AG10803 (cell line): Measurements from ENCODE around the gene FBXL19.

Source experiments
- DNase-seq: peaks from one replicate; pipeline ENCODE4 v3.0.0; 2010; ENCODE audit warnings: low read depth
- H3K4me3 ChIP-seq: 2 replicates; pipeline ENCODE4 v1.5.1; 2011; ENCODE audit warnings: mild to moderate bottlenecking, low read length, control low read depth
- TF ChIP-seq, protein P1 (sequence below): conservative IDR thresholded peaks from 2 replicates; pipeline ENCODE4 v1.5.1; 2011; ENCODE audit warnings: mild to moderate bottlenecking, low read length, control low read depth, inconsistent platforms

Gene FBXL19

GRCh38 chr16:30954993-30955392 is 31.6 kb downstream of the FBXL19 start:
- DNase-seq, result no peak
- H3K4me3 ChIP-seq, result no peak overlapping the region
- TF ChIP-seq, protein P1, sequence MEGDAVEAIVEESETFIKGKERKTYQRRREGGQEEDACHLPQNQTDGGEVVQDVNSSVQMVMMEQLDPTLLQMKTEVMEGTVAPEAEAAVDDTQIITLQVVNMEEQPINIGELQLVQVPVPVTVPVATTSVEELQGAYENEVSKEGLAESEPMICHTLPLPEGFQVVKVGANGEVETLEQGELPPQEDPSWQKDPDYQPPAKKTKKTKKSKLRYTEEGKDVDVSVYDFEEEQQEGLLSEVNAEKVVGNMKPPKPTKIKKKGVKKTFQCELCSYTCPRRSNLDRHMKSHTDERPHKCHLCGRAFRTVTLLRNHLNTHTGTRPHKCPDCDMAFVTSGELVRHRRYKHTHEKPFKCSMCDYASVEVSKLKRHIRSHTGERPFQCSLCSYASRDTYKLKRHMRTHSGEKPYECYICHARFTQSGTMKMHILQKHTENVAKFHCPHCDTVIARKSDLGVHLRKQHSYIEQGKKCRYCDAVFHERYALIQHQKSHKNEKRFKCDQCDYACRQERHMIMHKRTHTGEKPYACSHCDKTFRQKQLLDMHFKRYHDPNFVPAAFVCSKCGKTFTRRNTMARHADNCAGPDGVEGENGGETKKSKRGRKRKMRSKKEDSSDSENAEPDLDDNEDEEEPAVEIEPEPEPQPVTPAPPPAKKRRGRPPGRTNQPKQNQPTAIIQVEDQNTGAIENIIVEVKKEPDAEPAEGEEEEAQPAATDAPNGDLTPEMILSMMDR, result no peak

GRCh38 chr16:30956601-30957455 is 33.5 kb downstream of the FBXL19 start:
- DNase-seq, result peak; percentile 78
- TF ChIP-seq, protein P1, result peak; percentile 42

DNA sequence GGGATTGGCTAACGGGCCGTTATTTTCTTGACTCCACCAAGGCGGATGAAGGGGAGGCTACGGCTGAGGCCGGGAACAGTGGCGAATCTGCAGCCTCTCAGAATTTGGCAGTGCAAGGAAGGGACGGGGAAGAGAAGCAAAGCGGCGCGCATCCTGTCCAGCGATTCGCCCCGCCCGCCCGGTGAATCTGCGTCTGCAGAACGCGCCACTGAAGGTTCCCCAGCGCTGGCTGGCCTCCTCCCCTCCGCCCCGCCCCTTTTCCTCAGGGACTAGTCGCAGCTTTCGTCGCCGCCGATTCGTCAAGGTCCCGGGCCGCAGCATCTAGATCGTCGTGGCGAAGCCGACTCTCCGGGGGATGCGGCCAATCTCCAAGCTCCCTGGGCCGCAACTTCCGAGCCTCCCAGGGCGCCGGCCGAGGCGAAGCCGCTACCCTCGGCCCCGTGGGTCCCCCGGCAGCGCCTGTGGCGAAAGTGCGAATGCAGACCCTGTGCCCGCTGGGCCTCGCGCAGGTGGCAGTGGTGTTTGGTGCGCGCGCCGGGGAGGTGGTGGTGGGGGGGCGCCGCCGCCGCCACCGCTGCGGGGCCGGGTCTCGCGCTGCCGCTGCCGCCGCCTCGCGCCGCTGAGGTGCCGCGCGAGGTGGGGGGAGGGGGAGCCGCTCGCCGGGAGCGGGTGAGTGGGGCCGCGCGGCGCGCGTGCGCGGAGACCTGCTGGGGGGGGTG is 34.2 kb downstream of the FBXL19 start, which contains the start of gene SETD1A:
Gene SETD1A (plus strand): TSS at position 299 of the 719 bp plus-strand sequence. CDS start 978 bp downstream, outside the sequence.
- peak; percentile 96 for DNase-seq
- H3K4me3 ChIP-seq, result peak within 1 kb of the TSS; percentile 87
- TF ChIP-seq, protein P1, result no peak

More at GRCh38 chr16:30956601-30957455, 33.5 kb downstream of the FBXL19 start:
- H3K4me3 ChIP-seq, result peak overlapping the region; percentile 87

DNA sequence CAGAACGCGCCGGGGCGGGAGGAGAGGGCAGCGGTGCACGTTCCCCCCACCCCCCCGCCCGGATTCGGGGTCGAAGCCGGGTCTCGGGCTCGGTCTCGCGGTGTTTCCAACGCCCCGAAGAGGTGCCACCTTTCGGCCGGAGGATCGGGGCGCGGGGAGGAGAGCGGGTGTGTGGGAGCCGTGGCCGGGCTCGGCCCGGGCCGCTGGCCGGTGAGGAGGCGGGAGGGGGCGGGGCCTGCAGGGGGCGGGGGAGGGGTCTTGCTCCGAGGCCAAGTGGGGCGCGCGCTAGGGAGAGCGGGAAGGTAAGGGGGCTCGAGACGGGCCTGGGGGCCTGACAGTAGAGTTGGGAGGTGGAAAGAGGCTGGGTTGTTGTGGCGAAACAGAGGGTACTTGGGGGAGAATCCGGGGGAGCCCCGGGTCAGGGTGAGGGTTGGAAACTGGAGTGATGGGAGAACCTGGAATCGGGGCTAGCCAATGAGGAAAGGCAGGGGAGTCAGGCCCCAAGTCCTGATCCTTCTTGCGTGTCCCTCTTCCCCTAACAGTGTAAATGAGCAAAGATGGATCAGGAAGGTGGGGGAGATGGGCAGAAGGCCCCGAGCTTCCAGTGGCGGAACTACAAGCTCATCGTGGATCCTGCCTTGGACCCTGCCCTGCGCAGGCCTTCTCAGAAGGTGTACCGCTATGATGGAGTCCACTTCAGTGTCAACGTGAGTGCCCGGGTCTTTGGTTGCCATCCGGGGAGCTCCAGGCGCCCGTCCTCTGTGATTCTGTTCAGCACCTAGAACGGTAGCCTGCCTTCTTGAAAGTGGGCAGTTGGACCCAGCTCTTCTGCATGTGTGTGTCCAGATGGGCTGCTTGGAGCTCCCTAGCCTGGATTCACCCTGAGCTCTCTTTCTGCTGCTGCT is 35.1 kb downstream of the FBXL19 start:
- peak; percentile 48 for DNase-seq
- H3K4me3 ChIP-seq, result peak overlapping the region; percentile 87
- TF ChIP-seq, protein P1, result no peak

GRCh38 chr16:30961384-30961783 is 38.0 kb downstream of the FBXL19 start:
- TF ChIP-seq, protein P1, result no peak
- no peak for DNase-seq
- no peak overlapping the region for H3K4me3 ChIP-seq

- no peak overlapping the region for H3K4me3 ChIP-seq
- DNase-seq, result no peak
- TF ChIP-seq, protein P1, result no peak
These were observed 40.6 kb downstream of the FBXL19 start for GRCh38 chr16:30963925-30964511.
